GM18517 (cell line): Measurements from ENCODE around the gene KAT6B.

Experiments used
- ATAC-seq: cut with Tn5 transposase; IDR thresholded peaks from one replicate; pipeline ENCODE4 v1.9.1; 2021; ENCODE audit warnings: mild to moderate bottlenecking, moderate library complexity; ENCODE audit not compliant: unreplicated experiment

Gene KAT6B

DNA sequence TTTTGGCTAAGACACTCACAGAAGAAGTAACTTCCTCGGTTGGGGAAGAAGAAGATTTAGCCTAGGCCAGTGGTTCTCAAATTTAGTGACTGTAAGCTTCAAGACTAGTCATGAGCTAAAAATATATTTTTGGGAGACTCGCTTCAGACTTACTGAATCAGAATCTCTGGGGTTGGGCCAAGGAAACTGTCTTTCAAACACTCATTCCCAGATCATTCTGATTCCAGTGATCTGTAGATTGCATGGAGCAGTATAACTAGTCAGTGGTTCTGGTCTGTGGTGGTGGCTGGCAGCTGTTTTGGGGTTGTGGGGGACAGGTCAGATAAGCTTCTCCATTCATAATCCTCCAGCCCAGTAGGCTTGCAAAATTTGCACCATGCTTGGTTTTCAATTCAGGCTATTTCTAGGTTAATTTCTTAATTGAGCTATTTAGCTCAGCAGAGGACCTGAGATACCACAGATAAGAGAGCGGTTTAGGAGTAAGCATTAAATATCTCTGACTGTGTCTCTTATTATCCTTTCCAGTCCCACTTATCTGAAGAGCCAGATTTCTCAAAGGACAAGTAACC is 3.8 kb upstream of the KAT6B start:
- ATAC-seq, result no peak

DNA sequence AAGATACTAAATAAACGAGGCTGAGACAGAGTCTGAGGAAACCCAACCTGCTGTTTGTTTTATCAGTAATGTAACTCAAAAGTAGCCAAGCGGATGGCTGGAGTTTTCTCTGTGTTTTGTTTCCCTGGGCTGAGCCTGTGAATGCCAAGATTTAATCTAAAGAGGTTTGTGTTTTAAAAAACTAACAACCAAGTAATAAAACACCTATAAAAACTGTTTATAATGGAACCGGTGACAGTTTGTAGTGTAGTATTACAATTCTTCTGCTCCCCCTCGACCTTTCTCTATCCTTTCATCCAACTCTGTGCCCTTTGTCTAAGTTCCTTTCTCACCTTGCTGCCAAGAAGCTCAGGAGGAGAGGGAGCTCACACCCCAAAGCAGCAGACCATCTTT is 2.6 kb upstream of the KAT6B start:
- ATAC-seq, result no peak

DNA sequence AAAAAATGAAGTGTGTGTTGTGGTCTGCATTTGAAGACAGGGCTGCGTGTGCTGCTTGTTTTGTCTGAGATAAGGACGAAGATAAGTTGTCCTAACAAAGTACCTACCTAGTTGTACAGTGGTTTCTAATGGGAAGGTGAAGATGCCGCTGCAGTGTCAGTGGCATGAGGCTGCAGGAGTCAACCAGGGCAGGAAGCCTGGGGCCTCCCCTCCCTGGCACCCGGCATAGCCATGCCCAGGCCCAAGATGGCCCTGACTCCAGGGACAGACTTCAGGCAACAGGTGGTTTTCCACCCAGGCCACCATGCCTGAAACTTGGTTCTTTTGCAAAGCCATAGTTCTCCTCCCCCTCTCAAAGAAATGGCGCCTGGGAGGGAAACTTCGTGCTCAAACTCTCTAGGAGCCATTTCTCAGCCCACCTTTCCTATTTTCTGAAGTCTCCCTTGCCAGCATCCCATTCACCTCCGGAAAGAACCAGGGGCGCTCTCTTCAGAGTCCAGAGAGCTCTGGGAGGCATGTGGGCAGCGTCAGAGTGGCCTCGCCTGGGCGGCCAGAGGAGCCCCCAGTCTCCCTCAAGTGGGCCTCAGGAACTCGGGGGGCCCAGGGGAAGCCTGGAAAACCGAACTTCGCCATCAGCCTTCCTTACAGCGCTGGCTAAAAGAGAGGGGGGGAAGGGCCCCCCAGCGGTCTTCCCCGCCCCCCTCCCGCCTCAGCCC is 2.1 kb upstream of the KAT6B start:
- ATAC-seq, result no peak

DNA sequence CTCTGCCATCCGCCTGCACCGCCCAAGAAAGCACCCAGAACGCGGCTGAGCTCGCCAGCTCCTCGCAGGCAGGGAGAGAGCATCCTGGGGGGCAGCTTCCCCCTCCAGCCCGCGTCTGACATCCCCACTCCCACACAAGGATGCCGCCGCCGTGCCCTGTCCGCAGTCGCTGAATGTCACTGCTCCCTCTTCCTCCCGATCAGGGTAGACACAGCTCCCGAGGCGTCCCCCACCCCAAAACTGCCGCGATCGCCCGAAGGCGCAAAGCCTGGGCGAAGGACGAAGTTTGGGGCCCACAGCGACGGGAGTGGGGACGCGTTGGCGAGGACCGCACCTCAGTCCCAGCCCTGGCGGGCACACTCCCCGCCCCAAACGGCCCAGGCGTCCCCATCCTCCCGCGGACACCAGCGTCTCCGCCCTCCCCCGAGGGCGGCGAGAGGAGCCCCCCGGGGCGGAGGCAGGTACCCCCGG is 1.5 kb upstream of the KAT6B start:
- ATAC-seq, result no peak

DNA sequence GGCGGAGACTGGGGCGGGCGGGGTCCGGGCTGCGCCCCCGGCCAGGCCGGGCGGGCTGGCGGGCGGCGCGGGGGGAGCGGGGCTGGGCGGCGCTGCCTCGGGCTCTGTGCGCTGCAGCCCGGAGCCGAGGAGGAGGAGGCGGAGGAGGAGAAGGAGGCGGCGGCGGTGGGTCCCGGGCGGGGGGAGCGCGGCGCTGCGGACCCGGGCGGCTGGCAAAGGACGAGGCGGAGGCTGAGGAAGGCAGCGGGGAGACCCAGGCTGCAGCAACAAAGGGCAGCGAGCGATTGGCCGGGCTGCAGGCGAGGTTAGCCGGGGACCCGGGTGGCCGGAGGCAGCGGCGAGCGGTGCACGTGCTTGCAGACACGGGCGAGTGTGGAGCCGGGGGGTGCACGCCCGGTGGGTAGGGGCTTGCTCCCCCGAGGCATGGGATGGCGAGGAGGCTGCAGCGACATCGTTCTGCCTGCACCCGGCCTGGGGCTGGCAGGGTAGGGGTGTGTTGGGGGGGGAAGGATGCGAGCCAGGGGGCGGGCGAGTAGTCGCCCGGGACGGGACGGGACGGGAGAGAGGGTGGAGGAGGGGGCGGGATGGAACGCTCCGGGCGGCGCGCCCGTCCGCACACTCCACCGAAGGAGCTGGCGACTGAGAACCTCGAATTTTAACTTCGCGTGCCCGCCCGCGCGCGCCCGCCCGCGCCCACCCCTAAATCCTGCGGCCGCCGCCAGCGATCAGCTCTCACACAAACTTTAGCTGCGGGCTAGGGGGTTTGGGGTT is 844 bp upstream of the KAT6B start:
- no peak for ATAC-seq

DNA sequence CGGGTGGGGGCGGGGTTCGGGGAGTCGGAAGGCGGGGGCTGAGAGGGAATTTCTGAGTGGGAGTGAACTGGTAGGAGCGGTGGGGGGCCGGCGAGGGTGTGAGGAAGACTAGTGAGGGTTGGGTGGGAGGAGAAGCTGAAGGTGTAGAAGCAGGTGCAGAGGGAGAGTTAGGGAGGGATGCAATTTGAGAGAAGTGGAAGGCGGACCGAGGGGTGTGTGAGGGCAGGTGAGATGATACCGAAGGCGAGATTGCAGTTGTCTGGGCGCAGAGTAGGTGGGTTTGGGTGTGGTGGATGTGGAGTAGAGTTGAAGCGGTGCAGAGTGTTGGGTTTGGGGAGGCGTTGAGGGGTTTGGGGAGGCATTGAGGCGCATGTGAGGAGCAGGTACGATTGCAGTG is 643 bp downstream of the KAT6B start:
- no peak for ATAC-seq

DNA sequence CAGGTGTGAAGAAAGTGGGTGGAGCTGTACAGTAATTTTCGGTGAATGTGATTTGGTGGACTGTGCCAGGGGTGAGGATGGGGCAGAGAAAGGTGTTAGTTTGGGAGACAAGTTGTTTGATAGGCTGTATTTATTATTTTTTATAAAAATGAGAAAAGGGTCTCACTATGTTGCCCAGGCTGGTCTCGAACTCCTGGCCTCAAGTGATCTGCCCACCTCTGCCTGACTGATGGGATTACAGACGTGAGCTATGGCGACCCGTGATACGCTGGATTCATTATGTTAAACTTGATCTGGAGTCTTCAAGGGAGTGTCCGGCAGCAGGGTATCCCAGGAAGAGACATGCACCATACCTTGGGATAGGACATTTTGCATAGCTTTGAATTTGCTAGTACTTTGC is 1.3 kb downstream of the KAT6B start:
- no peak for ATAC-seq

DNA sequence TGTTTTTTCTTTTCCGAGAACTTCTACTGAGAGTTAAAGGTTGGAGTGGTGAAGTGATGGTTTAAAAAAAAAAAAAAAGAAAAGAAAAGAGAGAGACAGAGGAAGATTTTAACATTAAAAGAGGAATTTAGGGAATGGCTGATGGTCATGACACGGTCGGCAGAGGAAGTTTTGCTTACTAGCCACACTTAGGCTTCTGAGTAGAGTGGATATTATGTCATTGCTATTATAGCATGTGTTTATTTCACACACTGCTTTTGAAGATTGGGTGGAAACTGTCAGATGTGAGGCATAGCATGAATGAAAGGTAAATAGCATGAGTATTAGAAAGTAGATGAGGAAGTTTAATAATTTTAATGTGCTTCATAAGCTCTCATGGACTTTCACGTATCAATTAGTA is 2.5 kb downstream of the KAT6B start:
- no peak for ATAC-seq

DNA sequence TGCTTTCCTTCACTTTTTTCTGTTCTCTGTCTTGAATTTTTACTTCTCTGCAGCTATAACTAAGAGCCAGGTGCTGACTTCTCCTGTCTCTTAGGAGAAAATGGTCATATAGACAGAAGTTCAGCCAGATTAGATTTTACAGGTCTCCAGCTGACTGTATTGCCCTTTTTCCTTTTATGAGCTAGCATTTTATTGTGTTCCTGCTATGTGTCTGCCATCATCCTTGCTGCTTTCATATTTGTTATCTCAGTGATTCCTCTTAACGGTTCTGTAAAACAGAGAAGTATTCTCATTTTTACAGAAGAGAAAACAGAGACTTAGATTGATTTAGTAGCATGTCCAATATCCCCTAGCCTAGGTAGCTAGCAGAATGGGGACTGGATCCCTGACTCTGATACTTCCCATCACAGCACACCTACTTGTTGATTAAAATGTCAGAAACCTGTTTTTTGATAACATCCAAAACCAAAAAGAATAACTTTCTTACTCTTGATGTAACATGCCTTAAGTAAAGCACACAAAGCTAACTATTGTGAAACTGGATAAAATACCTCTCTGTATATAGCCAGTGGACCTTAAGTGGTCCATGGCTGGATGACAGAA is 5.2 kb downstream of the KAT6B start:
- ATAC-seq, result no peak

DNA sequence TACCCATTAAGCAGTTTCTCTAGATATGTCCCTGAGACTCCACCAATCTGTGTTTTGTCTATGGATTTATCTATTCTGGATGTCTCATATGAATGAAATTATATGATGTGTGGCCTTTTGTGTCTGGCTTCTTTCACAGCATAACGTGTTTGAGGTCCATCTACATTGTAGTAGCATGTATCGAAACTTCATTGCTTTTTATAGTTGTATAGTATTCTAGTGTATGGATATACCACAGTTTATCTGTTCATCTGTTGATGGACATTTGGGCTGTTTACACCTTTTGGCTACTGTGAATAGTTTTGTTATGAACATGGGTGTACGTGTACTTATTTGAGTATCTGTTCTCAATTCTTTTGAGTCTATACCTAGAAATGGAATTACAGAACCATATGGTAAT is 9.6 kb downstream of the KAT6B start:
- ATAC-seq, result no peak

DNA sequence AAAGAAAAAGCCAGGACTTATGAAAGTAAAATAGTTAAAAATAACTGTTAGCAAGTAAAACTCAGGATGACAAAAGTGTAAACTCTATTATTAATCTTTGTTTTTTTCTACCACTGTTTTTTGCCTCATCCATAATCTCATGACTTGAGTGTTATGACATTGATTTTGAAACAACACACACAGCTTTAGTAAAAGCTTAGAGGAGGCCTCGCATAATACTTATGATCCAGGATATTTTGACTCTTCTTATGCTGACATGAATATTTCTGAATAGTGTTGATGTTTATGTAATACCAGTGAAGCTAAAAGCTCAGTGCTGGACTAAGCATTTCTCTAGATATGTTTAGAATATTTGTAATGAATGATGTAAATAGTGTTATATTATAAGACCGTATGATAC is 10.5 kb downstream of the KAT6B start:
- no peak for ATAC-seq

DNA sequence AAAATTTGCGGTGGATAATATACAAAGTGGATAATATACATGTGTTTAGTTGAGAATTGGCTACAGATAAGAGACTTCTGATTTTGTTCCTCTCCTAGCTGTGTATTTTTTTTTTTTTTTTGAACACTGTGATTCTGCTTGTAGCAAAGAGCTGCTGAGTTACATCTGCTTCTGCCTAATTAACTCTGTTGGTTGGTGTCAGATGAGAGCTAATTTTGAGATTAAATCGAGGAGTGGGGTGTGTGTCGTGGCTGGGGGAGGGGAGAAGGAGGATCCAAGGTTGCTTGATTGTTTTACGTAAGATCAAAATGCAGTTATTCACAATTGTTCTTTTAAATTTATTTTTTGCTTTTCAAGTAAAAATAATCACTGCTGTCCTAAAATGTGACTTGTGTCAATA is 11.3 kb downstream of the KAT6B start:
- ATAC-seq, result no peak

DNA sequence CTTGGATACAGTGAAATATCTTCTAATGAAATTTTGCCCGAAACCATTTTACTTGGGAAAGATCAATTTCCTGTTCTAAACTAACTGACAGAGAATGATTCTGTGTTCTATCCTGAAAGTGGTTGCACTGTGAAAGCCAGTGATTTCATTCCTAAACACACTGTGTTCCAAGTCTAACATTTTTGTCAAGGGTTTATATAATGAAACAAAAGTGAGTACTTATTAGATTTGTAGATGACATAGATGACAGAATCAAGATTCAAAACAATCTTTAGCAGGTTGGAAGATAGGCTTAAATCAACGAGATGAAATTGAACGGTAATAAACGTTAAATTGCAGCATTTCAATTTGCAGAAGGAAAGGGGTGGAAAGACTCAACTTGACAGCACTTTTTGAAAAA is 13.3 kb downstream of the KAT6B start:
- ATAC-seq, result no peak

DNA sequence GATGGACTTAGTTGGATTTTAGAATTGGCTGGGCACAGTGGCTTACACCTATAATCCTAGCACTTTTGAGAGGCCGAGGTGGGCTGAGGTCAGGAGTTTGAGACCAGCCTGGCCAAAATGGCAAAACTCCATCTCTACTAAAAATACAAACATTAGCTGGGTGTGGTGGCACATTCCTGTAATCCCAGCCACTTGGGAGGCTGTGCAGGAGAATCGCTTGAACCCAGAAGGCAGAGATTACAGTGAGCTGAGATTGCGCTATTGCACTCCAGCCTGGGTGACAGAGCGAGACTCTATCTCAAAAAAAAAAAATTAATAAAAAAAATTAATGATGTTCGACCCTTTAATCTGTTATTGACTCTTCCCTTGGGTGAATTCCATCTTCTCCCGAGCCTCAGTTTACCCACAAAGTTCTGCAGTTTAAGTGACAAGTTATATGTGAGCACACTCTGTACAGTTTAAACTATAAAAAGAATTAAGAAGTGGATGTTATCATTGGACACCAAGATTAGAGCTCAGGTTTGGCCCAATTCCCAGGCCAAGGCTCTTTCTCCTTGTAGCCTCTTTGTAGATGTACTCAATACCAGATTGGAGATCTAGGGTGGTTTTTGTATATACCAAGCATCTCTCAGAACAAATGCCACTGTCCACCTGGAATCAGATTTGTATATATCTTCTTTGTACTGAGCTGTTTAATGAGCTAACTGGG is 15.0 kb downstream of the KAT6B start:
- no peak for ATAC-seq

DNA sequence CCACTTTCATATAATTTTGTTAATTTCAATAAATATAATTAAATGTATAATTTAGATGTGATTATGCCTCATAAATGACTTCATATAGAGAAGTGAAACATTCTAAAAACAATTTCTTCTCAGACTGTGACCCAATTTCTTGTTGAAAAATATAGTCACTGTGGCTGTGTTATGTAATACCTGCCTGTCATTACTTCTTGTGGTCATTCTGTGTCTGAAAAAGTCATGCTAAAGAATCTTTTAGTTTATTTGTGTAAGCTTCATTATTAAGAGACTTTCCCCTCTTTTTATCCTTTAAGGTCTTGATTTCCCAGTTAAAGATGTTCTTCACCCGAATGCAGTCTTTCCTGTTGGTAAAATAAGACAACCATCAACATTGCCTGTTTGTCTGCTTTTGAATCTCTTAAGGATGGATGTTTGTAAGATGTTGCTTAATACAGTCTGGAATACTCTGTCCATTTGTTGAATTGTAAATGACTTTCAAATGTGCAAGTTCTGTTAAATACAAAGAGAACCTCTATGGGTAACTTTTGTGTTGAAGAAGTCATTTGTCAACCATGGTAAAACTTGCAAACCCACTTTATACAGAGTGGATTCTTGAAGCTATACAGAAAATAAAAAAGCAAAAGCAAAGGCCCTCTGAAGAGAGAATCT is 16.0 kb downstream of the KAT6B start:
- ATAC-seq, result no peak

DNA sequence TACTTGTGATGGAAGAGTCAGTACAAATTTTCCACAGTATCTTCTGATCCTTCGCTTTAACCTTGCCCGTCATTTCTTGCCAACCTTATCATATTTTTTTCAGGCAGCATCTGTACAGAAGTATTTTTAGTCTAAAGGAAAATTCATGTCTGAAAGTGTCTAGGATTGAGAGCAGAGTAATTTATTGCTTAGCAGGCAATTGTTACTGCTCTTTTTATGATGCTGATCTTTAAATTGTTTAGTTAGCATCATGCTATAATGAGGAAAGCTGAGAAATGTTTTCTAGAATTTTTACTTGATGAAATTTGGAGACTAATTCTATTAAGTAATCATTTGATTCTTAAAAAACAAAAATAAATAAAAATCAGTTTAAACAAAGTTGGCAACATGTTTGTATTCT is 20.6 kb downstream of the KAT6B start:
- ATAC-seq, result no peak

DNA sequence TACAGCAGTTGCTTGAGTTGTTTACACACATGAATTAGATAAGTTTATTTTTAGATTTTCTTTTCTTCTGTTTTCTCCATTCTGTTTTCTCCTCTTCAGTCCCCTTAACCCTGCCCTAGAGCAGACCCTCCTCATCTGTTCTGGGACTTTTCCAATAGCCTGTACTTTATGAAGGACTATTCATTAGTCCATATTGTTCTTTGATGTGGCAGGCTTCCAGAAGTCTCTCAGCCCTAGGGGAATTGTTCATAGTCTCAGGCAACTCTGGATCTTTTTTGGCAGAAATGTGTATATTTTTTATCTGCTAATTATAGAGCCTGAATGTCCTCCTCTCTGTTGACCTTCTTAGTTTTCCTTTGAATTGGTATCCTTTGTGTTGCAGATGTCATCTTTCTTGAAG is 25.4 kb downstream of the KAT6B start:
- no peak for ATAC-seq

DNA sequence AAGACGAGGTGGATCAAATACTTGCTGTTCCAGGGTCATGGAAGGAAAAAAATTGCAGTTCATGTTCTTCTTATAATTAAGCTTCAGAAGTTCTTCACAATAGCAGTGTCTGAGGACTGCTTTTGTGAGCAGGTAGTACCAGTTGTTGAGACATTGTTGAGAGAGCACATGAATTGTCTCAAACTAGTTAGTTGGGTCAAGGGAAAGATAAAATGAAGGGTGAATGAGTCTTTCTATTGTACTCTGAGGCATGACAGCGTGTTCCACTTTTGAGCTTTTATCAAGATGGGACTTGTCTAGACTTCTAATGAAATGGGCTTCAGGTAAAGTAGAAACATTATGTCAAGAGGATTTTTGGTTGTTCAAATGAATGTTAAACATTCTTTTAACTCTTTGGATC is 26.0 kb downstream of the KAT6B start:
- no peak for ATAC-seq

DNA sequence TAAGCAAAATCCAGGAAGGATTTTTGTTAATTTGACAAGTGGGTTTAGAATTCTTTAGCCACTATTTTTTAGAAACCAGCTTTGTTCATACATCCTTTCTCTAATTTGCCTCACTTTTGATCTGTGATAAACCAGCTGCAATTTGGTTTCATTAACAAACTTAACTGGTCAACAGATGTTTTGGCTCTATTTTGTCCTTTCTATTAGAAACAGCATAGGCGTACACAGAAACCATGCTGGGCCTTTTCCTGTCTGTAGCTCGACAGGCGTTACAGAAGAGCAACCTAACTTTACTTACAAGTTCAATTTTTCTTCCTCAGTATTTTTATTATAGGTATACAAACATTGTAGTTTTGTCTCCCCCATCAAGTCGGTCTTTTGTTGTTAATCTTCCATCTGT is 28.2 kb downstream of the KAT6B start:
- ATAC-seq, result no peak

DNA sequence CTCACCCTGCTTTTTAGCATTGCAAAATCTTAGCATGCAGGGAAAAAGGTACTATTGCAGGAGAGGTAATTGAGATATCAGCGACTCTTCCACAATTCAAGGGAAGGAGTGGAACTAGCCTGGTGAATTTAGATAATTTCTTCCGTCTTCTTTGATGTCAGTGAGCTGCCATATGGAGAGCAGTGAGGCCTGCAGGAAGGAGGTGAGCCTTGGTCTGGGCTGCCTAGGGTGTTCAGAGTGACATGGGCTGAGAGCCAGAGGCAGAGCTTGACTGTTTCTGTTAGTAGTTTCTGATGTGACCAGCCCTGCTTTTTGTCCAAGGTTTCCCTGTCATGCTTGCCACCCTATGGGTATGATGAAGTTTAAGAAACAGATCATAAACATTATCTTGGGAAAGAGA is 28.6 kb downstream of the KAT6B start:
- ATAC-seq, result no peak

DNA sequence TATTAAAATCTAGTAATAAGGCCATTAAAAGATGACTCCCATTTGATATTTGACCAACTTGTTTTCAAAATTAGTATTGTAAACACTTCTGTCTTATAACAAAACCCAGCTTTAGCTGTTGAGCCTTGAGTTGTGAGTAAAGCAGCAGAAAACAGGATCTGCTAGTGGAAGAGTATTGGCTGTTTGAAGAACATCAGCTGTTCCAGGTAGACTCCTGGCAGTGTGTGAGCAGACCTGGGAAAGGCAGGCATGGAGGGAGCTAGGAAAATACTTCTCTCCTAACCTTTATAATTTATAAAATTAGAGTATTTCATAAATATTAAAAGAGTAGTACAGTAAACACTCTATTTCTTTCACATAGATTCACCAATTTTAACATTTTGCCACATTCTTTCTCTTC is 29.0 kb downstream of the KAT6B start:
- ATAC-seq, result no peak
